Kidney epithelial cell (primary cell): ENCODE measurements around the gene OR10G8. TPM values are rescaled to one million over a fixed set of nuclear protein-coding genes. Genes with fewer than 3 reads are reported as not detected.

Experiments
- DNase-seq: peaks from one replicate; pipeline ENCODE4 v3.0.0-alpha.2; 2010; ENCODE audit warnings: low read depth
- H3K27me3 ChIP-seq: 2 replicates; pipeline ENCODE4 v1.6.0; 2011; ENCODE audit warnings: low read length; ENCODE audit not compliant: control insufficient read depth, insufficient read depth
- H3K36me3 ChIP-seq: 2 replicates; pipeline ENCODE4 v1.5.1; 2011; ENCODE audit warnings: low read length; ENCODE audit not compliant: control insufficient read depth, insufficient read depth
- H3K4me3 ChIP-seq: 2 replicates; pipeline ENCODE4 v1.5.1; 2011; ENCODE audit warnings: low read depth, mild to moderate bottlenecking, control low read depth, low read length
- total RNA-seq: library from RNA; depleted of rRNA; stranded (reverse); fragments of >200 nt; gene quantifications from 2 replicates; pipeline ENCODE4 v1.2.3, GENCODE V29; 2015
- TF ChIP-seq, protein P1 (sequence below): IDR thresholded peaks from 2 replicates; pipeline ENCODE4 v1.5.1; 2011; ENCODE audit warnings: mild to moderate bottlenecking, moderate library complexity, low read length, control low read depth, inconsistent platforms; ENCODE audit not compliant: insufficient read depth, poor library complexity, severe bottlenecking

The OR10G8 gene
- total RNA-seq, 1 donor from 2014 or later, result not detected

DNA sequence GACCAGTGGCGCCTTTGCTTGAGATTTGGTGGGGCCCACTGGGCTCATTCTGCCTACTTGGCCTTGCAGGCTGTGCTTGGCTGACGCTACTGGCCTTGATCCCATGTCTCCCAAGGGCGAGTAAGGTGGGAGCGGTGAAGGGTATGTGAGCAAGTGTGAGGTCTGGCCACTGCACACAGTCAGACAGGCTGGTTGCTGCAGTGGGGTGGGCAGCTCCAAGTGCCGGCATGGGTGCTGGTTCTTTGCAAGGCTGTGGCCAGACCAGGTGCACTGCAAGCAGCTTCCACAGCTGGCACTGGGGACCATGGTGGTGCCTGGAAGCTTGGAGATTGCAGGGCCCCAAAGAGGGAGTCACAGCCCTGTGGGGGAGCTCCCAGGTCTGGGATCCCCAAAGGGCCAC lies 48.0 kb downstream of the OR10G8 start:
- Histone ChIP-seq H3K27me3 (no peaks in the 10 kb centered on the region), H3K4me3 (no peak overlapping the region), H3K36me3 (no peaks in the 10 kb centered on the region)
- DNase-seq, result no peak
- TF ChIP-seq, protein P1, sequence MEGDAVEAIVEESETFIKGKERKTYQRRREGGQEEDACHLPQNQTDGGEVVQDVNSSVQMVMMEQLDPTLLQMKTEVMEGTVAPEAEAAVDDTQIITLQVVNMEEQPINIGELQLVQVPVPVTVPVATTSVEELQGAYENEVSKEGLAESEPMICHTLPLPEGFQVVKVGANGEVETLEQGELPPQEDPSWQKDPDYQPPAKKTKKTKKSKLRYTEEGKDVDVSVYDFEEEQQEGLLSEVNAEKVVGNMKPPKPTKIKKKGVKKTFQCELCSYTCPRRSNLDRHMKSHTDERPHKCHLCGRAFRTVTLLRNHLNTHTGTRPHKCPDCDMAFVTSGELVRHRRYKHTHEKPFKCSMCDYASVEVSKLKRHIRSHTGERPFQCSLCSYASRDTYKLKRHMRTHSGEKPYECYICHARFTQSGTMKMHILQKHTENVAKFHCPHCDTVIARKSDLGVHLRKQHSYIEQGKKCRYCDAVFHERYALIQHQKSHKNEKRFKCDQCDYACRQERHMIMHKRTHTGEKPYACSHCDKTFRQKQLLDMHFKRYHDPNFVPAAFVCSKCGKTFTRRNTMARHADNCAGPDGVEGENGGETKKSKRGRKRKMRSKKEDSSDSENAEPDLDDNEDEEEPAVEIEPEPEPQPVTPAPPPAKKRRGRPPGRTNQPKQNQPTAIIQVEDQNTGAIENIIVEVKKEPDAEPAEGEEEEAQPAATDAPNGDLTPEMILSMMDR, result no peak

GRCh38 chr11:124075492-124075840 lies 48.9 kb downstream of the OR10G8 start:
- TF ChIP-seq, protein P1, result no peak
- Histone ChIP-seq H3K36me3 (no peaks in the 10 kb centered on the region), H3K4me3 (no peak overlapping the region), H3K27me3 (no peaks in the 10 kb centered on the region)
- no peak for DNase-seq

- no peak for DNase-seq
- no peaks in the 10 kb centered on the region for H3K27me3 ChIP-seq
- H3K36me3 ChIP-seq, result no peaks in the 10 kb centered on the region
- TF ChIP-seq, protein P1, result no peak
- peak overlapping the region; percentile 46 for H3K4me3 ChIP-seq
Measured at GRCh38 chr11:124075841-124076651, 49.4 kb downstream of the OR10G8 start.

GRCh38 chr11:124077266-124077665 lies 50.7 kb downstream of the OR10G8 start:
- no peak for DNase-seq
- TF ChIP-seq, protein P1, result no peak
- Histone ChIP-seq H3K27me3 (no peaks in the 10 kb centered on the region), H3K36me3 (no peaks in the 10 kb centered on the region), H3K4me3 (no peak overlapping the region)

DNA sequence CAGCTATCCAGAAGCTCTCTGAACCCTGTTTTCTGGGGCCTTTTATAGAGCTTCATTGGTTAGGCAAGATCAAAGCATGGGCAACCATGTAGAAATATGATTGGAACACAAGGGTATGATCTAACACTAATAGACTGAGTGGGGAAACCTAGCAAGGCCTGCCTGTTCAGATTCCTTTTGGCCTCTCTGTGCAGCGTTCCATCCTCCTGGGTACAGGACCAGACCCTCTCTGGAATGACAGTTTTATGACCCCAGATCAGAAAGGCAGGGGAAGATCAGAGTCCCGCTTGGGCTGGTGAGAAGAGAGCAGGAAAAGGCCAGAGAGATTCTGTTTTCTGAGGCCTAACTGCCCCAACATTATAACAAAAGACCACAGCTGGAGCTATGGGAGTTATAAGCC lies 52.0 kb downstream of the OR10G8 start:
- no peak for DNase-seq
- H3K36me3 ChIP-seq, result no peaks in the 10 kb centered on the region
- H3K4me3 ChIP-seq, result no peak overlapping the region
- TF ChIP-seq, protein P1, result no peak
- no peaks in the 10 kb centered on the region for H3K27me3 ChIP-seq
